ENCODE data around the gene CDH4.

CDH4 gene

DNA sequence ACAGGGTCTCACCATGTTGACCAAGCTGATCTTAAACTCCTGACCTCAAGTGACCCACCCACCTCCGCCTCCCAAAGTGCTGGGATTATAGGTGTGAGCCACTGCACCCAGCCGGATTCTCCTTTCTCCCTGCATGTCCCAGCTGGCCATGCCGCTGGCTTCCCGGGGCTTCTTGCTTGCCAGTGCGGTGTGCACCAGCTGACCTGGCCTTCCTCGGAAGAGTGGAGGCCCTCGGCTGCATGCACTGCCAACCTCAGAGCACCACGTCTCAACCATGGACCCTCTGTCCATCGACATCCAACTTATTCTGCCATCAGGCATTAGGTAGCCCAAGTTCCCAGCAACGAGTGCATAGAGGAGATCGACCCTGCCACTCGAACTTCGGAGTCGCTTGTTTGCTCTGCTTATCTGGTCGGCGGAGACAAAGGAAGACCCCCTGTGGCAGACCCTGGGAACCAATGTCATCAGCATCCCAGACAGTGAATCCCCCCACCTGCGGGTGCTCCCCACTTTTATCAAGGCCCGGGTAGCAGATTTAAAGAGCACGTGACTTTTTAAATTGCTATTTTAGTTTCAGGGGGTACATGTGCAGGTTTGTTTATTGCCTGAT lies 307.8 kb downstream of the CDH4 start:
- Histone ChIP-seq H3K4me1 (ENCODE audit: control insufficient read depth, insufficient read depth, low read length, poor library complexity, severe bottlenecking) (peaks cover 16% of the 10 kb centered on the region), H3K4me3 (ENCODE audit: extremely low read depth, insufficient read depth, low read length, poor library complexity, severe bottlenecking) (no peak overlapping the region), H3K27ac (ENCODE audit: low read depth, low read length, severe bottlenecking) (no peak overlapping the region), H3K36me3 (ENCODE audit: control insufficient read depth, insufficient read depth, low read length) (no peaks in the 10 kb centered on the region), H3K9me3 (ENCODE audit: control insufficient read depth, low read length) (no peaks in the 10 kb centered on the region)
- WGBS, 2 experiments (ENCODE audit: insufficient coverage in 2 of 2), result 84 to 86% methylated on average over 17 to 18 of the region's 19 CpGs

DNA sequence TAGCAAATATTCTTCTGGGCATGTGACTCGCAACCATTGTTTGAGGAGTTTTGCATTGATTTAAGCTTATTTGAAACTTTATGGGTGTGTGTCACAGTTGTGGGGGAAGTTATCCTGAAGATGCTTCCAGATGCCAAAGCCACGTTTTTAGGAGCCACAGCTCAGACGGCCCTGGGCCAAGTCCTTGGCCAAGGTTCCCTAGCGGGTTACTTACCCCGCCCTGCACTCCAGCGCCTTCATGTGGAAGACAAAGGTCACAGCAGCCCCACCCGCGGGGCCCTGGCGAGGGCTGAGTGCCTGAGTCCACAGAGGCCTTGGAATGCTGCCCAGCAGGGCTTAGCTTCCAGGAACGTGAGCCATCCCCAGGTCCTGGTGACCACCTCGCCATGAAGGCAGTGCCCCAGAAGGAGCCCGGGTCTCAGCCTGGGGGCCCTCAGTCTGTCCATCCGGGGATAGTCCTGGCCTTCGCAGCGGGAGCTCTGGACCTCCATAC lies 308.3 kb downstream of the CDH4 start:
- Histone ChIP-seq H3K4me3 (ENCODE audit: extremely low read depth, insufficient read depth, low read length, poor library complexity, severe bottlenecking) (no peak overlapping the region), H3K36me3 (ENCODE audit: control insufficient read depth, insufficient read depth, low read length) (no peaks in the 10 kb centered on the region), H3K4me1 (ENCODE audit: control insufficient read depth, insufficient read depth, low read length, poor library complexity, severe bottlenecking) (peaks cover 10% of the 10 kb centered on the region), H3K9me3 (ENCODE audit: control insufficient read depth, low read length) (no peaks in the 10 kb centered on the region), H3K27ac (ENCODE audit: low read depth, low read length, severe bottlenecking) (no peak overlapping the region)
- WGBS, 2 experiments (ENCODE audit: insufficient coverage in 2 of 2), result 88% methylated on average over 14 of the region's 15 CpGs

DNA sequence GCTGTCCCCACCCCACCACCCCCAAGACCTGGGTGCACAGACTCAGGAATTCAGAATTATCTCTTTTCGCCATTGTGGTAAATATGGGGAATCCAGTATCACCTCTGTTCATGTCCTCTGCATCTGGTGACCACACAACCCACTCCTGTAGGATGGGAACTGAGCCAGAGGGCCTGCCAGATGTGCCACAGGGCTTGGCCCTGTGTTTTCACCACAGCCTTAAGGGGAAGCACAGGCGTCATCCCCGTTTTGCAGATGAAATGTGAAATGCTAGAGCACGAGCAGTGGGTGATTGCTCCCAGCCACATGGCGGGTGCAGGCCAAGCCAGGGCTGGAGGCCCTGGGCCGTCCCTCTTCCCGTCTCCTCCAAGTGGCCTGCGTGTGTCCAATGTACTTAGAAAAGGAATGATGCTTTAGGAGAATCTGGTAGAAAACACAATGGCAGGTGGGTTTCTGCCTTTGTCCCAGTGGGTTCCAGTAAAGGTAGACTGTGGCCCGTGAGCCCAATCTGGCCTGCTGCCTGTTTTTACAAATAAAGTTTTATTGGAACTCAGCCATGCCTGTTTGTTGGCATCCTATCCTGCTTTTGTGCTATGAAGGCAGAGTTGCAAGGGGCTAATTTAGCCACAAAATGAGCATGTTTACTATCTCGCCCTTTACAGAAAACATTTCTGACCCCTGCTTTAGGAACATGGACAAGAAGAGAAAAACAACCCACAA lies 309.2 kb downstream of the CDH4 start:
- Histone ChIP-seq H3K27ac (ENCODE audit: low read depth, low read length, severe bottlenecking) (no peak overlapping the region), H3K36me3 (ENCODE audit: control insufficient read depth, insufficient read depth, low read length) (no peaks in the 10 kb centered on the region), H3K4me3 (ENCODE audit: extremely low read depth, insufficient read depth, low read length, poor library complexity, severe bottlenecking) (no peak overlapping the region), H3K9me3 (ENCODE audit: control insufficient read depth, low read length) (no peaks in the 10 kb centered on the region), H3K4me1 (ENCODE audit: control insufficient read depth, insufficient read depth, low read length, poor library complexity, severe bottlenecking) (peaks cover 7% of the 10 kb centered on the region)
- 85 to 89% methylated on average over 5 to 7 of the region's 10 CpGs for WGBS, 2 experiments (ENCODE audit: insufficient coverage in 2 of 2)

DNA sequence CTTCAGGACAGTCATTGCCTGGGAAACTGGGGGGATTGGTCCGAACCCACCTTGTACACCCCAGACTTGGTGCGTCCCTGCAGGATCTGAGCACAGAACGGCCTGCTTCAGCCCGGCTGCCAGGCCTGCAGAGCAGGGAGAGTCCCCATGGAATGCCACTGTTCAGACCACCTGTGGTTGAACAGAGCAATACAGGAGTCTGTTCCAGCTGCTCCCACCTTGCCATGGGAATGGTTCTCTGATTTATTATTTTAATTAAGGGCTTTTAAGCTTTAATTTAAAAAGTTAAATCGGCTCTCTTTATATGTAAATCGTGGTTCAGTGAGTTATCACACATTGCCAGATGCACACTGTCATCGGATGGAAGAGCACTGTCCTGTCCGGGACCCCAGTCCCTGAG lies 310.4 kb downstream of the CDH4 start:
- Histone ChIP-seq H3K36me3 (ENCODE audit: control insufficient read depth, insufficient read depth, low read length) (no peaks in the 10 kb centered on the region), H3K9me3 (ENCODE audit: control insufficient read depth, low read length) (no peaks in the 10 kb centered on the region), H3K4me3 (ENCODE audit: extremely low read depth, insufficient read depth, low read length, poor library complexity, severe bottlenecking) (no peak overlapping the region), H3K4me1 (ENCODE audit: control insufficient read depth, insufficient read depth, low read length, poor library complexity, severe bottlenecking) (no peaks in the 10 kb centered on the region), H3K27ac (ENCODE audit: low read depth, low read length, severe bottlenecking) (no peak overlapping the region)
- 88 to 92% methylated on average over 8 of the region's 8 CpGs for WGBS, 2 experiments (ENCODE audit: insufficient coverage in 2 of 2)

DNA sequence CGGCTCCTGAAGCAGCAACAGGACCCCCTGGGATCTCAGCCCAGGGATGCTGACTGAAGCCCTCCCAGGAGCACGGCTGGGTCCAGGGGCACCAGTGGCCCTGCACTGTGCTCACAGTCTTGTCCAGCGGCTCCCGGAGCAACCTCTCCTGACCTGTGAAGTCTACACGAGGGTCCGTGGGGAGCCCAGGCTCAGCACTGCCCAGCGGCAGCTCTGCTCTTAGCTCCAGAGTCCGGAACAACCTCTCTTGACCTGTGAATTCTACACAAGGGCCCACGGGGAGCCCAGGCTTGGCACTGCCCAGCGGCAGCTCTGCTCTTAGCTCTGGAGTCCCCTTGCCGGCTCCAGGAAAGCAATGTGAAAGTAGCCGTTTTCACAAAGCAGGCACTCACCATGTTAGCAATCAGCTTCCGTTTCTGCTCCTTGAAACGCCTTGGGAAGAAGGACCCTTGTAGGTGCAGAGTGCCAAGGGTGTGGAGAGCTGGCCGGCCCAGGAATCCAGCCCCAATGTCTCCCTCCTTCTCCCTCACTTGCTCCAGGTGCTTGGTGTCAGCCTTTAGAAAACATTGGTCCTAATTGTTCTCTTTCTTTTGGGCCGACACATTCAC lies 310.9 kb downstream of the CDH4 start:
- 75 to 91% methylated on average over 11 to 15 of the region's 16 CpGs for WGBS, 2 experiments (ENCODE audit: insufficient coverage in 2 of 2)

DNA sequence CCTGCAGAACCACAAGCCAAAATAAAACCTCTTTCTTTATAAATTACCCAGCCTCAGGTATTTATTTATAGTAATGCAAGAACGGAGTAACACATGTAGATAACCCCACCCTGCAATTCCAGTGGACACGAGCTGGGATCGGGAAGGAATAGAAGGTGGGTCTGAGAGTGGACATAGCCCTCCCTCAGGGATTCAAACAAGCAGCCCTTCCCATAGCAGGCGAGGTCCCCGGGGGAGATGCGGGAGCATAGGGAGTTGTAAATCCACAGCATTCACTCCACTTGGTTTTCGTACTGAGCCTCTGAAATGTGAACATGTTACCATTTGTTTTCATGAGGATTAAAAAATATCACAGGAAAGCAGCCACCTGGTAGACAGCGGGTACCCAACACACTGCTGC lies 312.6 kb downstream of the CDH4 start:
- 100% methylated on average over 5 of the region's 8 CpGs; no CpG with 5 or more reads in 1 of the 2 experiments for WGBS, 2 experiments (ENCODE audit: insufficient coverage in 2 of 2)
- H3K9me3 ChIP-seq (ENCODE audit: control insufficient read depth, low read length), result no peaks in the 10 kb centered on the region
- no peaks in the 10 kb centered on the region for H3K4me1 ChIP-seq (ENCODE audit: control insufficient read depth, insufficient read depth, low read length, poor library complexity, severe bottlenecking)
- H3K27ac ChIP-seq (ENCODE audit: low read depth, low read length, severe bottlenecking), result no peak overlapping the region
- H3K4me3 ChIP-seq (ENCODE audit: extremely low read depth, insufficient read depth, low read length, poor library complexity, severe bottlenecking), result no peak overlapping the region
- no peaks in the 10 kb centered on the region for H3K36me3 ChIP-seq (ENCODE audit: control insufficient read depth, insufficient read depth, low read length)

More for the DNA sequence above, 310.9 kb downstream of the CDH4 start:
- H3K4me3 ChIP-seq (ENCODE audit: extremely low read depth, insufficient read depth, low read length, poor library complexity, severe bottlenecking), result no peak overlapping the region
- no peaks in the 10 kb centered on the region for H3K36me3 ChIP-seq (ENCODE audit: control insufficient read depth, insufficient read depth, low read length)
- no peak overlapping the region for H3K27ac ChIP-seq (ENCODE audit: low read depth, low read length, severe bottlenecking)
- H3K4me1 ChIP-seq (ENCODE audit: control insufficient read depth, insufficient read depth, low read length, poor library complexity, severe bottlenecking), result no peaks in the 10 kb centered on the region
- no peaks in the 10 kb centered on the region for H3K9me3 ChIP-seq (ENCODE audit: control insufficient read depth, low read length)

DNA sequence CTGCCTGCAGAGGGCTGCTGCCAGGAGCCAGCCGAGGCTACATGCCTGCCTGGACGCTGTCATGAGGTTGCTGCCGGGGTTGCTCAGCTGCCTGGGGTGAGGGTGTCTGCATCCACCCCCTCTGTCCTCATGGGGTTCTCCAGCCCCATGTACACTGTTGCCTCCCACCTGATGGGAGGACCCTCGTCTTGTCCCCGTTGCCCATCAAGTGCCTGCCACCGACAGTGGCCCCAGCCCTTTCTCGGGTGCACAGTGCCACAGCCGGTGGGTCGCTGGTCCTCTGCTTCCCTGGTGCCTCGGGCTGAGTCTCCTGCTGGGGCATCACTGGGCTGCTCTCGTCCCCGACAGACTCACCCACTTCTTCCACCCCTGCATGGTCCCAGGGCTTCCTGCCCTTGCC lies 313.7 kb downstream of the CDH4 start:
- Histone ChIP-seq H3K27ac (ENCODE audit: low read depth, low read length, severe bottlenecking) (no peak overlapping the region), H3K9me3 (ENCODE audit: control insufficient read depth, low read length) (no peaks in the 10 kb centered on the region), H3K36me3 (ENCODE audit: control insufficient read depth, insufficient read depth, low read length) (no peaks in the 10 kb centered on the region), H3K4me1 (ENCODE audit: control insufficient read depth, insufficient read depth, low read length, poor library complexity, severe bottlenecking) (no peaks in the 10 kb centered on the region), H3K4me3 (ENCODE audit: extremely low read depth, insufficient read depth, low read length, poor library complexity, severe bottlenecking) (no peak overlapping the region)
- WGBS, 2 experiments (ENCODE audit: insufficient coverage in 2 of 2), result 97% methylated on average over 11 to 12 of the region's 12 CpGs

DNA sequence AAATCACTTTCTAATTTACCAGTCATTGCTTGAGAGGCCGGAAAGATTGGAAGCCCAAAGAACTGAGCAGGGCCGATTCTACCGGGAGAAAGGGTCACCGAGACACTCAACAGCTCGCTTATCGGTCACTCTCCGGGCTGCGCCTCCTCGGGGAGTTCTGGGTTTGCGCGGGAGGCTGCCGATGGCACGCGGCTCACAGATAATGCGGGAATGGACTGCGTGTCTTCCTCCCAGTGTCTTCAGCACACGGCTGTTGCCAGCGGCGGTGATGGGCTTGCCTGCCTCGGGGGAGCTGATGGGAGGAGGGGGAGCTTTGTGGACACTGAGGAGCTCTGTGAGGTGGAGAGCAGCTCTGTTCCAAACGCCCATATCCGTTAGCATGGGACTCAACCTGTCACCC lies 314.6 kb downstream of the CDH4 start:
- no peaks in the 10 kb centered on the region for H3K4me1 ChIP-seq (ENCODE audit: control insufficient read depth, insufficient read depth, low read length, poor library complexity, severe bottlenecking)
- no peaks in the 10 kb centered on the region for H3K9me3 ChIP-seq (ENCODE audit: control insufficient read depth, low read length)
- no peaks in the 10 kb centered on the region for H3K36me3 ChIP-seq (ENCODE audit: control insufficient read depth, insufficient read depth, low read length)
- no peak overlapping the region for H3K4me3 ChIP-seq (ENCODE audit: extremely low read depth, insufficient read depth, low read length, poor library complexity, severe bottlenecking)
- no peak overlapping the region for H3K27ac ChIP-seq (ENCODE audit: low read depth, low read length, severe bottlenecking)
- WGBS, 2 experiments (ENCODE audit: insufficient coverage in 2 of 2), result 89 to 94% methylated on average over 8 to 19 of the region's 22 CpGs

DNA sequence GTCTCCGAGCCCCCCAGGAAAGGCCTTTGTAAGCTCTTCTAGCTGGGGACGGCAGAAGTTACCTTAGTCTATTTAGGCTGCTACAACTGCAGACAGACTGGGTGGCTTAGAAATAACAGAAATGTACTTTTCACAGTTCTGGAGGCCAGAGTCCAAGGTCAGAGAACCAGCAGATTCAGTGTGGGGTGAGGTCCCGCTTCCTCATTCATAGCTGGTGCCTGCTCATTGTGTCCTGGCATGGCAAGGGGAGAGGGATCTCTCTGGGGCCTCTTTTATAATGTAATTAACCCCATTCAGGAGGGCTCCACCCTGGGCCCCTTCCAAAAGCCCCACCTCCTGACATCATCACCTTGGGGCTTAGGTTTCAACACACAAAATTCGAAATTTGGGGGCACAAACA lies 315.1 kb downstream of the CDH4 start:
- Histone ChIP-seq H3K4me1 (ENCODE audit: control insufficient read depth, insufficient read depth, low read length, poor library complexity, severe bottlenecking) (no peaks in the 10 kb centered on the region), H3K4me3 (ENCODE audit: extremely low read depth, insufficient read depth, low read length, poor library complexity, severe bottlenecking) (no peak overlapping the region), H3K9me3 (ENCODE audit: control insufficient read depth, low read length) (no peaks in the 10 kb centered on the region), H3K36me3 (ENCODE audit: control insufficient read depth, insufficient read depth, low read length) (no peaks in the 10 kb centered on the region), H3K27ac (ENCODE audit: low read depth, low read length, severe bottlenecking) (no peak overlapping the region)
- 45 to 50% methylated on average over 4 of the region's 4 CpGs for WGBS, 2 experiments (ENCODE audit: insufficient coverage in 2 of 2)

DNA sequence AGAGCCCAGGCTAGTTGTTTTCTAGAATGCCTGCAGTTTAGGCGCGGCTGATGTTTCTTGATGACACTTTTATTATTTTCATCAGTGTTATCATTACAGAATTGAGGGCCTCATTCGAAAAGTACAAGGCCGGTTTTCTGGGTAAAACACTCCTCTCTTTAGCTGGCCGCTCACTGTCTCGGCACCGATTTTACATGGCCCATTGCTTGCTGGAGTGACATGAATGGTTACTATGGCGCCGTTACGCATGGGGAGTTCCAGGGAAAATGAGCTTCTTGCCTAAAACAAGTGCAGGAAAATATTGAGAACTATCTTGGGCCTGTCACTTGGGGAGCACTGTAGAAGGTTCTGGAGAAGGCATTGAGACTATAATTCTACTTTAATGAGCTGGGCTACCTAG lies 317.8 kb downstream of the CDH4 start:
- no peaks in the 10 kb centered on the region for H3K4me1 ChIP-seq (ENCODE audit: control insufficient read depth, insufficient read depth, low read length, poor library complexity, severe bottlenecking)
- no peaks in the 10 kb centered on the region for H3K36me3 ChIP-seq (ENCODE audit: control insufficient read depth, insufficient read depth, low read length)
- no peaks in the 10 kb centered on the region for H3K9me3 ChIP-seq (ENCODE audit: control insufficient read depth, low read length)
- 86% methylated on average over 8 to 10 of the region's 10 CpGs for WGBS, 2 experiments (ENCODE audit: insufficient coverage in 2 of 2)
- H3K27ac ChIP-seq (ENCODE audit: low read depth, low read length, severe bottlenecking), result no peak overlapping the region
- no peak overlapping the region for H3K4me3 ChIP-seq (ENCODE audit: extremely low read depth, insufficient read depth, low read length, poor library complexity, severe bottlenecking)

Data from mesodermal cell (in vitro differentiated cells).